HG03342 (cell line): ENCODE measurements around the gene LUZP1.

Experiments used
- ATAC-seq: cut with Tn5 transposase; IDR thresholded peaks from one replicate; pipeline ENCODE4 v1.9.1; 2021; ENCODE audit warnings: mild to moderate bottlenecking, moderate library complexity; ENCODE audit not compliant: unreplicated experiment

The LUZP1 gene

DNA sequence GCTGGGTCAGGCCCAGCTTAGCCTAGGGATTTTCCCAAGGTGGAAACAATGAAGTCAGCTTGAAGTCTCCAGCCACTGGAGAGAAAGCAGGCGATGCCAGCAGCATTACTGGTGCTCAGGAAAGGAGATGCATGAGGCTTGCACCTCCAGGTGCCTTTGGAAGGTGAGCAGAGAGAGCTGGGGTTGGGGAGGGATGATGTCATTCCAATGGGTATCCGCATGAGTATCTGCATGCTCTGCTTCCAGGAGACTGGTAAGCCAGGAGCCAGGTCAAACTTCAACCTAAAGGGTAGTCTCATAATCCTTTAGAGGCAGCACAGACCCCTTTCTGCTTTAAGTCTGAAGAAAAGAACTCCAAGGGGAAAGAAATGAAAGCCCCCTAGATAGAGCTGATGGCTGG is 80.6 kb downstream of the LUZP1 start:
- no peak for ATAC-seq

DNA sequence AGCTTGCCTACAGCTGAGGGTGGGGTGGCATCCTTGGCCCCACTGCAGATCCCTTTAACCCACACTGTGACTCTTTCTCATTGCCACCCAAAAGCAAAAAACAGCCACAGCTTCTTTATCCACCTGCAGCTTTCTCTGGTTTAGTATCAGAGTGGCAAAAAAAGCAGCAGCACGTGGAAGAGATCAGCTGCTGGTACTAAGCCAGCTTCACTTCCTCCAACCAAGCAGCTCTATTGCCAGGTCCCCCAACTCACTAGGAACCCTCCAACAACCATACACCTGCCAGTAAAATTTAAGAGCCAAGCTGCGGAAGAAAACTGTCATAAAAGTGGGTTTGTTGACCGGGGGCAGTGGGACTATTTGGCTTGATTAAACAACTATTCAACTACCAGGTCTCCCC is 83.0 kb downstream of the LUZP1 start:
- ATAC-seq: no peak

DNA sequence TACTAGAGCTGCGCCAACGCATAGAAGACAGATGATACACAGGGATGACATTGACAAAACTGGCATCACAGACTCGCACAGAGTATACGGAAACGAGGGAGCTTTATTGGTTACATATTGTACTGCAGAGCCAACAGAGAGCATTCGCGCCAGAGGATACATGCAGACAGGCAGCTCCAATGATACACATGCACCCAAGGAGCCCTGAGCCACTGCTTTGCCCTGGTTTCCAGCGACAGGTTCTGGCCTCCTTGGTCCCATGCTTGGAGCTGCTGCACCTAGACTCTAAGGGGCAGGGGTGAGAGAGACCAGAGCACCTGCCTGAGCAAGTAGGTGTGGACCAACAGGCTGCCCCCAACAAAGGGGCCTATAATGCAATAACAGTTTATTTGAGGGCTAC is 83.8 kb downstream of the LUZP1 start:
- ATAC-seq: no peak

DNA sequence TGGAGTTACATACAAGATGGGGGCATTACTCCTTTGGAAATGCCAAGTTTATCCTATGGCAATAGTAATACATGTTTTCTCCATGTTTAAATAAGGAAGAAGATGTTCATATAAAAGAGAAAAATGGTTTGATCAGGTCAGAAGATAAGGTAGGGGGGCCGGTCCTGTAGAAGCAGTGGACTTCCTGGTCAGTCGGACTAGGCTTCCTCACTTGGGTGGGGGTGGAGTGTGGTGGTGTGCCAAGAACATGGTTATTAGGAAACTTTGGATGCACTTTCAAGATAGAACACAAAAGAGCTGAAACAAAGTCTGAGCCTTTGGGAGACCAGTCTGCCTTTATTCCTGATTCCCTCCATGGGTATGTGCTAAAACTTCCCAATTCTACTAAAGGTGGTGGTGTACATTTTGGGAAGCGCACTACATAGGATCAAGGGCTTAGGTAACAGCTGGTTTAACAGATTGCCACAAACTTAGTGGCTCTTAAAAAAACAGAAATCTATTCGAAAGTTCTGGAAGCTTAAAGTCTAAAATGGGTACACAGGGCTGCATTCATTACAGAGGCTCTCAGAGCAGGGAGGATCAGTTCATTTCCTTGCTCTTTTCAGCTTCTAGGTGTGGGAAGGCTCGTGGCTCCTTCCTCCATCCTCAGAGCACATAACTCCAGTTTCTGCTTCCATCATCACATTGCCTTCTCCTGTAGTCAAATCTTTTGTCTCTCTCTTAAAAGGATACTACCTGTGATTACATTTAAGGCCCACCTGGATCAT is 84.8 kb downstream of the LUZP1 start:
- ATAC-seq: no peak

DNA sequence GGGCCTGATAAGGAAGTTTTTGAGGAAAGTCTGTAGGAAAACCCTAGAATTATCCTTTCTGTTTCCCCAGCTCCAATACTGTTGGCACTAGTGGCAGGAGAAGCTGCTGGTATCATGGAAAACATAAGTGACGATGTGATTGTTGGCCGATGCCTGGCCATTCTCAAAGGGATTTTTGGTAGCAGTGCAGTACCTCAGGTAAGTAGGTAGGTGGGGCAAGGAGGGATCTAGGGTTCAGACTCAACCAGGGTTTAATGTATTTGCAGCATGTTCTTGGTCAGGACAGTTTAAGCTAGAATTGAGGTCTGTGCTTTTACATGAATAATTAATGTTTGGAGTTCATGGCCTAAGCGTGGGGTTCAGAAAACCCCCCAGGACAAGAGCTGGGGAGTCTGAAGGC is 87.3 kb downstream of the LUZP1 start:
- no peak for ATAC-seq

DNA sequence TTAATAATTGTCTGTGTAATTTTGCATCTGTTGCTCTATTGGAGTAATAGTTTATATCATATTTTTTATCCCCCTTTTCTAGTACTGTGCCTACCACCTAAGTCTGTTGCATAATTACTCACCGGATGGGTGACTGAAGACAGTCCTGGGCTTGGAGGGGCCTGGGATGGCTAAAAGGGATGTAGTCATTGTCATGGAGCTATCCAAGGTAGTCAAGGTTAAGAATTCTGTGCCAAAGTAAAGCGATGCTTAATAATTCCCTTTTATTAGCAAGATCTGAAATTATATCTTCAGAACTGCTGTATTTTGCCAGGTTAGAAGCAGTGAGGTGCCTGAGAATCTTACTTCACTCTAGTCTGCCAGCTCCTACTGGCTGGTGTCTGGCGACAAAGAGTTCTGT is 87.8 kb downstream of the LUZP1 start:
- ATAC-seq: no peak

DNA sequence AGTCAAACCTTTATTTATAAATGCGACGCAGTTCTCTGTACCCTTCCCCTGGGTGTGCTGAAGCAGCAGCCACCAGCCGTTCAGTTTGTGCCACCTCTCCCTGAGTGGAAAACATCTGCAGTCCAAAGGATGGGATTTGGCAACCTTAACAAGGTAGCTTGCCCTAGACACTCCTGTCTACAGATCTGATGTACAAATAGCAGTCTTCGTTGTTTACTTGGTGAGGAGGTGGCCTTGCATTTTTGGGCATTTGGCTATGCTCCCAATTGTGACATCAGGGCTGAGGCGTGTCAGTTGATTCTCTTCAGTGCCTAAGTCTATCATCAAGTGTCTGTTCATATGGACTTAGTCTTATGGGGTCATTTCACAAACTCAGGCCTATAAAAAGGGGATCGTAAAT is 89.6 kb downstream of the LUZP1 start:
- ATAC-seq: no peak

DNA sequence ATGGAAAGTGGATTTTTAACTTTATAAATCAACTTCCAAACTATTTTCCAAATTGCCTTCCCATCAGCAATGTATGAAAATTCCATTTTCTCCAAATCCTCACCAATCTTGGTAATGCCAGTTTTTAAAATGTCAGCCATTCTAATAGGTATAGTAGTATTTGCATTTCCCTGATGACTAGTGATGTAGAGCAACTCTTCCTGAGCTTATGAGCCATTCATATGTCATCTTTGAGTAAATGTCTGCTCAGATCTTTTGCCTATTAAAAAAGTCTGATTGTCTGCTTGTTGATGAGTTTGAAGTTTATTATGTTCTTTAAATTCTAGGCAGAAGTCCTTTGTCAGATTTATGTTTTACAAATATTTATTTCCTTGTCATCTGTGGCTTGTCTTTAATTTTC is 94.6 kb downstream of the LUZP1 start:
- no peak for ATAC-seq

DNA sequence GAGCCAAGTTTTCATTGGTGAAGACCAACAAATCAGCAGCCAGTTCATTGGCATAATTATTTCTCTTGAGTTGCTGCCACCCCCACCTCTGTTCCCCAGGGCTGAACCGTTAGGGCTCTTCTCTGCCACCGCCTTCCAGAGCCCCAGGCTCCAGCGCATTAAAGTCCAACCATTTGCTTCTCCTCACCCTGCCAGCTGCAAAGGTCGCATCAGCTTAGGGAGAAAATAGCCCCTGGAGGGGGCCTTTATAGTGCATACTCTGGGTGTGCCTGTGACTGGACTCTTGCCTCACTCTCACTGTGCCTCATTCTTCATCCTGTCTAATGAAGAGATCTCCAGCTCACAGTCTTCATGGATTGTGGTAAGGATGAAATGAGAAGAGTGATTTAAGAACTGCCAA is 99.0 kb downstream of the LUZP1 start:
- no peak for ATAC-seq

DNA sequence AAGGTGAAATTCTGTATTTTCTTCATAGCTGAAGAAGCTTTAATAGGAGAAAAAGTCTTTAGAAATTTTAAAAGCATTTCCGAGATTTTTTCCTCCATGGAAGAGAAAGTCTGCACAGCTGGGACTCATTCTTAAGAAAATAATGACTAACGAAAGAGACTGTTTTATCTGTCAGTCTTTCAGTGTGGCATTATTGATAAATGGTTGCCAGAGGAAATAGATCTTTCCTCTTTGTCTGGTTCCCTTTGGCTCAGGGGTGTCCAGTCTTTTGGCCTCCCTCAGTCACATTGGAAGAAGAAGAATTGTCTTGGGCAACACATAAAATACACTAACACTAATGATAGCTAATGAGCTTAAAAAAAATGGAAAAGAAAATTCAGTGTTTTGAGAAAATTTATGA is 99.5 kb downstream of the LUZP1 start:
- ATAC-seq: no peak

DNA sequence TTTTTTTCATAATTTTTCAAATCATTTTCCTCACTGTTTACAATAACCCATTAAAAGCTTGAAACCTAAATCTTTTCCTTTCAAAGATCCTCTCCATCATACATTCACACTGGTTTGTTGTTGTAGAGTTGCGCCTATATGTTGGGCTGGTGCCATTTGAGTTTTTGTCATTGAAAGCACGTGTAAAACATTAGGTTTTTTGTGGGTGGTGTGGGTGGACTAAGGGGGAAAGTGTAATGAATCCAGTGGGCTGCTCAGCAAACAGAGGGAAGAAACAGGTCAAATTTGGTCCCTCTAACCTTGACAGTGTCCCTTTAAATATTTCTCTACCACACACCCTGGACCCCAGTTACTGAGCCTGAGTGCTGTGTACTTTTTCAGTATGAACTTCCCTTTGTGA is 102.6 kb downstream of the LUZP1 start:
- ATAC-seq: no peak

DNA sequence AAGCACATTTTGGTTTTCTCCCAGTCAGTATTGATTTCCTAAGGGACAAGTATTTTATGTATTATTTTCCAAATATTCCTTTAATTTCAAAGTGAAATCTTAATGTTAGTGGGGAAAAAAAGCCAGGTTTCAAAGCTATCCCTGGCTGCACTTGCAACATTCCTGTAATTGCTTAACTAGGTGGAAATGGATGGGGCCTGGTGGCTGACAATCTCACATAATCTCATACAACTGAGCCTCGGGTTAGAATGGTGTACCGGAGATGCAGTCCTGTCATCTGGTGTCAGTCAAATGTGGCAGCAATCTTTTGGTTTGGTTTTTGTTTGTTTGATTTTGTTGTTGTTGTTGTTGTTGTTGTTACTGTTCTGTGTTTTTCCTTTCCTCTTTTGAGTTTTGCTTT is 103.3 kb downstream of the LUZP1 start:
- no peak for ATAC-seq

DNA sequence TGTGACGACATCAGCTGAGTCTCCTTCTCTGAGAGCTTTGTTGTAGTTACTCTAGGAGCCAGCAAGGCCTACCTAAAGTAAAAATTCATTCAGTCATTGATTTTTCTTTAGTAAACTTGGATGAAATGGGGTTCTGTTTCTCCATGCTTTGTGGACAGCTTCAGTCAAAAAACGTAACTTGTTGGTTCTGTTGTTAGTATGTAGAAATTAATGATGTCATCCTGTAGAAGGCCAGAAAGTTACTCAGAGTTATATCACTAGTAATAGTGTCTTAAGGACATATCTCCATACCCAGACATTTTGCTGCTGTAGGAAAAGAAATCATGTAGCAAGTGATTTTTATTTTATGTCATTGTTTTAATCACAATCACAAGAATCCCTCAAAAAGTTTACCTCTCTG is 106.4 kb downstream of the LUZP1 start:
- ATAC-seq: no peak

DNA sequence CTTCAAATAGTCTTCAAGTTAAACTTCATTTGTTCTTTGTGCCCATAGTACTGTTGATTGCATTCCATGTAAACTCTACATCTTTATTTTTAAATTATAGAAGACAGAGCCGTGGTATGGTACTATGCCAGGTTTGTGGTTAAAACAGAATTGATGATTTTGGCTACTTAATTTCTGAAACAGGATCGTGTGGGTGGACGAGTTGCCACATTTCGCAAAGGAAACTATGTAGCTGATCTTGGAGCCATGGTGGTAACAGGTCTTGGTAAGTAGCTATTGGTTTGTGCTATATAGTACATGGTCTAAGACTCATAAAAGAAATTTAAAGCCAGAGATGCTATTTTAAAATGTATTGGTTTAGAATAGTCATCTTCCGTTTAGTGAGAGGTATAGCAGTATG is 111.4 kb downstream of the LUZP1 start:
- ATAC-seq: no peak

DNA sequence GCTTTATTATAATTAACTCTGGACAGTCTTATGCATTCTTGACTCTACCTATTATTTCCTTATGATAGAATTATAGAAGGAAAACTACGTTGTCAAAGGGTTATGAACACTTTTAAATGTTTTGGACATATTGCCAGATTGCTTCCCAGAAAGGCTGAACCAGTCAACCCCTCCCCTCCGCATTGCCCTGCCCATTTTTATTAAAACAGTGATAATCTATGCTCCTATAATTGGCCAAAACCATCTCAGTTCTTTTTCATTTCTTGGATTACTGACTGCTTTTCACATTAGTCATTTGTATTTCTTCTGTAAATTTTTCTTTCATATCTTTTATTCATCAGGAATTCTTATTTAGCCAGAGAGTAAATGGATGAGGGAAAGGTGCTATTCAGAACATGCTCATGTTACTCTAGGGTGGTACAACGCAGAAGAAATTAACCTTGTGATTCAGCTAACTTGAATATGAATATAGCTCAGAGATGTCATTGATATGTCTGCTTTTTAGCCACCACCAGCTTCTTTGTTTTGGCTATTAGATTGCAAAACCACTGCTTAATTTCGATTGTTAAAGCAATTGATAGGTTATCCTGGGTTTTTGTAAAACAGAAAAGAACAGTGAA is 117.3 kb downstream of the LUZP1 start:
- ATAC-seq: no peak

DNA sequence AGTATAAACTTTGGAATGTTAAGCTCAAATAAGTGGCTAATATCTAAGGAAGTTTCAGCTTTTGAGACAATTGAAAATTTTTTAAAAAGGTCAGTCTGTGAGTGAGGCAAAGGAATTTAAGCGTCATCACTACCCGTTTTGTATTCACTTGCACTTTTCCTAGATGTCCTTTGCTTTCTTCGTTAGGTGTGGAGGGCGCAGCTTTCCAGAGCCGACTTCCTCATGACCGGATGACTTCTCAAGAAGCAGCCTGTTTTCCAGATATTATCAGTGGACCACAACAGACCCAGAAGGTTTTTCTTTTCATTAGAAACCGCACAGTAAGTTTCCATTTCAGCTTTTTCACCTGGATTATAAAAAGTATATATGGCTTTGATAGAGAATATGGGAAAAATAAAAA is 118.5 kb downstream of the LUZP1 start:
- ATAC-seq: no peak

DNA sequence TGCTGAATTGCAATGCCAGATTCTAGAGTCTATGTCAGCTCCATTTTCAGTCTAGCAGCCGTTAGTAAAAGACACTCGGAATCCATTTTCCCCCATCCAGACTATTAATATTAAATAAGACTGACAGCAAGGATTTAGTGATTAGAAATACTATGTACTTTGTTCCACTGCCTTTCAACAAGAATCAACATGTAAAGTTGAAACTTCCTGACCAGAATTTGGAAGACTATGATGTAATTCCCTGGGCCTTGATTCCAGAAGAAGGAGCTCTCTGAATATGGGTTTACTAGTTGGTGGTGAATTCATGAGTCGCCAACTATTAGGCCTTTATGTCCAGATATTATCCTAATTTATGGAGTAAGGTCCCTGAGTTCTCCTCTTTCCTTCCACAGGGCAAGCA is 124.6 kb downstream of the LUZP1 start:
- ATAC-seq: no peak

DNA sequence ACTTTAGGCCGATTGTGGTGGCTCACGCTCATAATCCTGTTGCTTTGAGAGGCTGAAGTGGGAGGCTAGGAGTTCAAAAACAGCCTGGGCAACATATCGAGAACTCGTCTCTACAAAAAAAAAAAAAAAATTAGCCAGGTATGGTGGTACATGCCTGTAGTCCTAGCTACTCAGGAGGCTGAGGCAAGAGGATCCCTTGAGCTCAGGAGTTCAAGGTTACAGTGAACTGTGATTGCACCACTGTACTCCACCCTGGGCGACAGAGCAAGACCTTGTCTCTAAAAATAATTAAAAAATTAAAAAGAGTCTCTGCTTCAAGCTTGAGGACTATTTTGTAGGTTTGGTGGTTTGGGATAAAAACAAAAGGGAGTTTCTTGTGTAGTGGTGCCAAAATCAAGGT is 128.1 kb downstream of the LUZP1 start:
- no peak for ATAC-seq

DNA sequence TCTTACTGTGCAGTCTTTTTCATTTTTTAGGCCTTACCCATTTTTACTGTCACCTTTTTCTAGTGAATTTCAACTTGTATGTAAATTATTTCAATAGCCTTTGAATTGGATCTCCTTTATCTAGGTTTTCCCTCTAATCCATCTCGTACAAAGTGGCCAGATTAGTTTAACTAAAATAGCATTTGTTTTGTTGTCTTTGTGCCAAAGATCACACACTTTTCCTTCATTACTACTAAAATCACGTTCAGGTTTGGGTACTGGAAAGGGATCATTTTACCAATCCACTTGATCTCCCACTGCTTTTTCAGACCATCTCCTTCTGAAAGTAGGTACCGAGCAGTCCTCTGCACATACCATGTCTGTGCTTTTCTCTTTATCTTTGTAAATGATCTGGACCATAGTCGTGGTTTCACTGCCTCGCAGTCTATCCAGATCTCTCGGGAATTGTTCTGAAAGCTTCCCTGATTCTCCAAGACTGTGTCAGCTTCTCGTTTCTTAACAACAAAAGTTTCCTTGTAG is 129.3 kb downstream of the LUZP1 start:
- ATAC-seq: no peak

DNA sequence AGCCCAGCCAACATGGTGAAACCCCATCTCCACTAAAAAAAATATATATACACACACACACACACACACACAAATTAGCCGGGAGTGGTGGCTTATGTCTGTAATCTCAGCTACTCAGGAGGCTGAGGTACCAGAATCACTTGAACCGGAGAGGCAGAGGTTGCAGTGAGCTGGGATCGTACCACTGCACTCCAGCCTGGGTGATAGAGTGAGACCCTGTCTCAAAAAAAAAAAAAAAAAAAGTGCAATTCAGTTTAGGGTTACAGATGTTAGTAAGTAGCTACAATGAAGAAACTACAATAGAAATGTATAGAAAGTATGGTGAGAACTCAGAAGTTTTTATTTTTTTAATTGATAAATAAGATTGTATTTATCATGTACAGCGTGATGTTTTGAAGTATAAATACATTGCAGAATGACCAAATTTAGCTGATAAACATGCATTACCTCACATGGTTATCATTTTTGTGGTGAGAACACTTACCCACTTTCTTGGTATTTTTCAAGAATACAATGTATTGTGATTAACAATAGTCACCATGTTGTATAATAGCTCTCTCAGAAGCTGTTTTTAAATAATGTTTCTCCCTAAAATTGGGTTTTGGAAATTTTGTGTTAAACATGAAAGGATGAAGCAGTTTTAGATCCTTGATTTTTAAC is 131.4 kb downstream of the LUZP1 start:
- no peak for ATAC-seq

DNA sequence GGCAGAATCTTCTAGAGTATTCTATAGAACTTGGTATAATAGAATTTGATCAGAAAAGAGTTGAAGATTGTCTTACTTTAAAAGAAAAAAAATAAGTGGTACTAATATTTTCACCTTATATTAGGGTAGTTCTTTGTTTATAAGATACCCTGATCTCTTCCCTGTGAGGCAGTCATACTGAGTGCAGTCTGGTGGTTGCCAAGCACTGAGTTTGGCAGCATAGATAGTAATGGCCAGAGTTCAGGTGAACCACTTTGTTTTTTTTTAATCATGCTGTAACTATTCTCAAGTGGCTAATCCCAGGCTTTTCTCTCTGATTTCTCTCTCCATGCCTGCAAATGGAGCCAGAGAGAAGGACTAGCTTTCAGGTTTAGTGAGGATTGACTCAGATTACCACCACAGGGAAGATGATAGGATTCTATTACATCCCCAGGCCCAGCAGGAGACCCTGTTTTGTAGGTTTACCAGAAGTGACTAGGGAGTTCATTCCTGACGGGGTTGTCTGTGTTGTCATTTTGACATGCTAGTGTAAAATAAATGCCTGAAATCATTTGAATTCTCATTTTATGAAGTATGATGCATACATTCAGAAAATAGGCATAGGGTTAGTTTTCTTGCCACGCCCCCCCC is 132.7 kb downstream of the LUZP1 start:
- ATAC-seq: no peak
